Kidney (tissue), 14 donors: ENCODE data around the gene CORO2B. TPM values are rescaled to one million over a fixed set of nuclear protein-coding genes. Genes with fewer than 3 reads are reported as not detected.

Experiments used
- DNase-seq, 5 donors: peaks; one replicate each; pipeline ENCODE4 v3.0.0-alpha.2; 2013 to 2020
- FAIRE-seq: peaks from 2 replicates; lab custom pipeline; 2012; peaks lifted over from hg19 to GRCh38; lab: Jason Lieb, UNC
- H3K27ac ChIP-seq, 2 donors: one replicate each; pipeline ENCODE4 v1.7.0; 2013; ENCODE audit warnings: low read depth in 2 of 2, low read length in 2 of 2, inconsistent platforms in 1 of 2
- H3K27me3 ChIP-seq: one replicate; pipeline ENCODE4 v1.7.1; 2013; ENCODE audit warnings: low read length, inconsistent platforms; ENCODE audit not compliant: control insufficient read depth, insufficient read depth
- H3K36me3 ChIP-seq, 3 donors: one replicate each; pipeline versions ENCODE4 v1.7.0 to v1.7.1; 2013; ENCODE audit warnings: low read length in 3 of 3, control low read depth in 1 of 3, inconsistent platforms in 1 of 3; ENCODE audit not compliant: insufficient read depth in 3 of 3, control insufficient read depth in 2 of 3
- H3K4me1 ChIP-seq, 3 donors: one replicate each; pipeline versions ENCODE4 v1.7.0 to v1.7.1; 2013; ENCODE audit warnings: low read length in 3 of 3, inconsistent platforms in 1 of 3, low read depth in 1 of 3; ENCODE audit not compliant: control insufficient read depth in 2 of 3, insufficient read depth in 2 of 3
- H3K4me3 ChIP-seq, 3 donors: one replicate each; pipeline versions ENCODE4 v1.7.0 to v1.8.1; 2013; ENCODE audit warnings: low read length in 3 of 3, control low read depth in 1 of 3, inconsistent platforms in 1 of 3
- H3K9ac ChIP-seq, 3 donors: one replicate each; pipeline versions ENCODE4 v1.7.0 to v1.7.1; 2013; ENCODE audit warnings: low read length in 3 of 3, control low read depth in 1 of 3, inconsistent platforms in 1 of 3
- H3K9me3 ChIP-seq, 3 donors: one replicate each; pipeline versions ENCODE4 v1.7.0 to v1.7.1; 2013; ENCODE audit warnings: low read length in 3 of 3, control low read depth in 1 of 3, inconsistent platforms in 1 of 3; ENCODE audit not compliant: control insufficient read depth in 2 of 3, insufficient read depth in 1 of 3
- intact Hi-C: fragments of 100-400 bp; cut with DNase I; formaldehyde crosslinking; loops from one replicate; pipeline ENCODE4 v1.11.1; 2022
- polyA plus RNA-seq: library from polyadenylated mRNA; stranded (reverse); fragments of 350-450 nt; fragmentation: Illumina TruSeq; extraction: RNeasy Lipid Tissue Mini Kit (QIAGEN cat#74804); gene quantifications from one replicate; pipeline ENCODE4 v1.2.3, GENCODE V29; 2014; ENCODE audit warnings: low read depth, low replicate concordance; ENCODE audit not compliant: insufficient read depth
- total RNA-seq: library from RNA; stranded (reverse); fragmentation: NEBNext Ultra II Directional; extraction: Animal tissue kit (Norgen Biotek cat#: 25700); gene quantifications from one replicate; pipeline ENCODE4 v1.2.1, GENCODE V29; 2021
- TF ChIP-seq, protein P1 (sequence below): IDR thresholded peaks from 3 replicates; pipeline ENCODE4 v1.5.1; 2012; ENCODE audit warnings: mild to moderate bottlenecking, moderate library complexity, borderline replicate concordance; ENCODE audit not compliant: insufficient read depth; ENCODE audit errors: extremely low read depth
- donor health status: control.
- donor health status: control.
- donor health status: control.
- donor health status: control.
- donor health status: control.
- donor health status: DM: yes; HTN: yes; CAD: no.
- donor health status: Normal renal cell carcinoma (clear cell type).

Gene CORO2B
- total and polyA plus RNA-seq, 2 donors from 2014 or later = 7.9 to 9.0 TPM

- Histone ChIP-seq H3K9me3 (no peaks in the 10 kb centered on the region), H3K9ac (no peak overlapping the region), H3K36me3 (no peaks in the 10 kb centered on the region), H3K27me3 (no peaks in the 10 kb centered on the region), H3K4me1 (no peaks in the 10 kb centered on the region), H3K4me3 (no peak overlapping the region), H3K27ac (no peak overlapping the region)
- TF ChIP-seq, protein P1, sequence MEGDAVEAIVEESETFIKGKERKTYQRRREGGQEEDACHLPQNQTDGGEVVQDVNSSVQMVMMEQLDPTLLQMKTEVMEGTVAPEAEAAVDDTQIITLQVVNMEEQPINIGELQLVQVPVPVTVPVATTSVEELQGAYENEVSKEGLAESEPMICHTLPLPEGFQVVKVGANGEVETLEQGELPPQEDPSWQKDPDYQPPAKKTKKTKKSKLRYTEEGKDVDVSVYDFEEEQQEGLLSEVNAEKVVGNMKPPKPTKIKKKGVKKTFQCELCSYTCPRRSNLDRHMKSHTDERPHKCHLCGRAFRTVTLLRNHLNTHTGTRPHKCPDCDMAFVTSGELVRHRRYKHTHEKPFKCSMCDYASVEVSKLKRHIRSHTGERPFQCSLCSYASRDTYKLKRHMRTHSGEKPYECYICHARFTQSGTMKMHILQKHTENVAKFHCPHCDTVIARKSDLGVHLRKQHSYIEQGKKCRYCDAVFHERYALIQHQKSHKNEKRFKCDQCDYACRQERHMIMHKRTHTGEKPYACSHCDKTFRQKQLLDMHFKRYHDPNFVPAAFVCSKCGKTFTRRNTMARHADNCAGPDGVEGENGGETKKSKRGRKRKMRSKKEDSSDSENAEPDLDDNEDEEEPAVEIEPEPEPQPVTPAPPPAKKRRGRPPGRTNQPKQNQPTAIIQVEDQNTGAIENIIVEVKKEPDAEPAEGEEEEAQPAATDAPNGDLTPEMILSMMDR = no peak
- DNase-seq = peak in 1 of 5 donors; percentile 31
- FAIRE-seq = no peak
- intact Hi-C loops = no loop called here
Observed at GRCh38 chr15:68666120-68666811, 87.5 kb downstream of the CORO2B start.

GRCh38 chr15:68666812-68667450 lies 88.1 kb downstream of the CORO2B start:
- Histone ChIP-seq H3K27me3 (no peaks in the 10 kb centered on the region), H3K36me3 (no peaks in the 10 kb centered on the region), H3K4me3 (no peak overlapping the region), H3K27ac (no peak overlapping the region), H3K4me1 (no peaks in the 10 kb centered on the region), H3K9ac (no peak overlapping the region), H3K9me3 (no peaks in the 10 kb centered on the region)
- TF ChIP-seq, protein P1 = no peak
- intact Hi-C loops = no loop called here
- FAIRE-seq (no peak), DNase-seq (peak in 1 of 5 donors; percentile 23)

GRCh38 chr15:68667800-68668625 lies 89.2 kb downstream of the CORO2B start:
- Histone ChIP-seq H3K36me3 (no peaks in the 10 kb centered on the region), H3K4me3 (no peak overlapping the region), H3K27ac (no peak overlapping the region), H3K27me3 (no peaks in the 10 kb centered on the region), H3K9ac (no peak overlapping the region), H3K4me1 (no peaks in the 10 kb centered on the region), H3K9me3 (no peaks in the 10 kb centered on the region)
- intact Hi-C loops = no loop called here
- no peak for FAIRE-seq
- peak in 1 of 5 donors; percentile 28 for DNase-seq
- TF ChIP-seq, protein P1 = no peak
